Heart left ventricle (tissue), 13 donors: ENCODE measurements around the gene SERPINE1.

Experiments
- CTCF ChIP-seq, 12 donors: fragments of 200-600 bp; sonication (generic) in 4 of 12; IDR thresholded peaks; one replicate each; pipeline versions ENCODE4 v1.5.0 to v1.8.0; 2018 to 2022; ENCODE audit warnings: antibody characterized with exemption in 12 of 12, mild to moderate bottlenecking in 5 of 12
- POLR2A ChIP-seq, 2 donors: fragments of 450-650 bp; IDR thresholded peaks; one replicate each; pipeline ENCODE4 v1.6.1; 2017; ENCODE audit warnings: antibody characterized with exemption in 2 of 2, mild to moderate bottlenecking in 2 of 2, moderate library complexity in 2 of 2
- donor health status: ischemic (EF 13 %, LVEDD 7.1; RV severe dilation, severe dysfunction).
- donor health status: DM: no; HTN: yes; CAD: no.
- donor health status: DM: no; HTN: no; CAD: no.
- donor health status: ischemic (EF 25% LVEDD 6.9; RV normal size, moderate dysfunction).
- donor health status: ischemic (EF 25% LVEDD 5.7; RV mildly dilated, moderate dysfunction).
- donor health status: ischemic (EF 35%, LVEDD 5.7; RV mildly dilated, moderate dysfunction).
- donor health status: nonischemic (EF 11% LVEDD 7.7; RV severe dilation, severe dysfunction).
- donor health status: DM: yes; HTN: yes; CAD: no.
- donor health status: PGD.
- donor health status: ischemic (EF 29% LVEDD 5.4; RV normal size, mild dysfunction).
- donor health status: nonischemic (EF 23%, LVEDD 6.1; RV moderate dilation, normal function).

GRCh38 chr7:101160910-101161309, 34.0 kb downstream of the SERPINE1 start:
- TF ChIP-seq CTCF (IDR thresholded peaks at IDR 0.05): no peak
- TF ChIP-seq POLR2A (IDR thresholded peaks at IDR 0.05): no peak
